ENCODE measurements around the gene EVC. TPM values are rescaled to one million over a fixed set of nuclear protein-coding genes. Genes with fewer than 3 reads are reported as not detected.

Gene EVC
- total and polyA plus RNA-seq, 2 donors from 2014 or later, result 7.8 to 159 TPM

DNA sequence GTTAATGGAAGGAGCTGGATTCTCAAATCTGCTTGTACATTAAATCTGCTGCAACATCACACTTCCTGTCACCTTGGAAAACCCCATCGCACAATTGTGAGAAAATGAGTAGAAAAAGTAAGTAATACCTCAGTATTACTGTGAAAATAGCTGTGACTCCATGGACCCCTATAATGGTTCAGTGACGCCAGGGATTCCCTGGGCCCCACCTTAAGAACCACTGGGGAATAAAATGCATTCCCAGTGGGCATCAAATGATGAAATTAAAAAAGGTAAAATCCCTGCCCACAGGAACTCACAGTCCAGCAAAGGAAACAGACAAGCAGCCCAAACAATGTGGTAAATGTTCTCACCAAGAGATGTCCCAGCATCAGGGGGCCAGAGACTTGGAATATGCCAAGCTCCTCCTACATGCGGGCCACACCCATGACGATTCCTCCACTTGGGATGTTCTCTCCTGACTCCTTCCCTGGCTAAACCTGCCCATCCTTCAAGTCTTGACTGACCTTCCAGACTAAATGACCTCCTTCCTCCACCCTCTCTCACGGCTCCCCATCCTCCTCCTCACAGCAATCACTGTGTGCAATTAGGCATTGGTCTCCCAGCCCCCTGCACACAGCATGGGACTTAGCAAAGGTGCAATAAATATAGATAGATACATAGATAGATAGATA lies 5.2 kb upstream of the EVC start:
- no peak for FAIRE-seq
- peak in 1 of 5 donors; percentile 16 for DNase-seq
- no peak overlapping the region for H3K9ac ChIP-seq (ENCODE audit: low read length in 3 of 3)
- H3K4me3 ChIP-seq (ENCODE audit: low read length in 3 of 3), result no peak overlapping the region
- H3K9me3 ChIP-seq (ENCODE audit: control insufficient read depth in 2 of 3, insufficient read depth in 1 of 3, low read length in 3 of 3), result no peaks in the 10 kb centered on the region
- peaks cover 0 to 16% (median 16%) of the 10 kb centered on the region in 3 donors for H3K4me1 ChIP-seq (ENCODE audit: control insufficient read depth in 2 of 3, insufficient read depth in 2 of 3, low read depth in 1 of 3, low read length in 3 of 3)
- H3K27me3 ChIP-seq (ENCODE audit: control insufficient read depth, insufficient read depth, low read length), result no peaks in the 10 kb centered on the region
- peaks cover 0 to 2% (median 2%) of the 10 kb centered on the region in 3 donors for H3K36me3 ChIP-seq (ENCODE audit: control insufficient read depth in 2 of 3, insufficient read depth in 3 of 3, low read length in 3 of 3)
- no peak overlapping the region for H3K27ac ChIP-seq (ENCODE audit: low read depth in 2 of 2, low read length in 2 of 2)
- TF ChIP-seq, protein P1, sequence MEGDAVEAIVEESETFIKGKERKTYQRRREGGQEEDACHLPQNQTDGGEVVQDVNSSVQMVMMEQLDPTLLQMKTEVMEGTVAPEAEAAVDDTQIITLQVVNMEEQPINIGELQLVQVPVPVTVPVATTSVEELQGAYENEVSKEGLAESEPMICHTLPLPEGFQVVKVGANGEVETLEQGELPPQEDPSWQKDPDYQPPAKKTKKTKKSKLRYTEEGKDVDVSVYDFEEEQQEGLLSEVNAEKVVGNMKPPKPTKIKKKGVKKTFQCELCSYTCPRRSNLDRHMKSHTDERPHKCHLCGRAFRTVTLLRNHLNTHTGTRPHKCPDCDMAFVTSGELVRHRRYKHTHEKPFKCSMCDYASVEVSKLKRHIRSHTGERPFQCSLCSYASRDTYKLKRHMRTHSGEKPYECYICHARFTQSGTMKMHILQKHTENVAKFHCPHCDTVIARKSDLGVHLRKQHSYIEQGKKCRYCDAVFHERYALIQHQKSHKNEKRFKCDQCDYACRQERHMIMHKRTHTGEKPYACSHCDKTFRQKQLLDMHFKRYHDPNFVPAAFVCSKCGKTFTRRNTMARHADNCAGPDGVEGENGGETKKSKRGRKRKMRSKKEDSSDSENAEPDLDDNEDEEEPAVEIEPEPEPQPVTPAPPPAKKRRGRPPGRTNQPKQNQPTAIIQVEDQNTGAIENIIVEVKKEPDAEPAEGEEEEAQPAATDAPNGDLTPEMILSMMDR (IDR thresholded peaks at IDR 0.05; ENCODE audit: borderline replicate concordance, extremely low read depth, insufficient read depth), result no peak
- intact Hi-C loops (cut with DNase I), result no loop called here

DNA sequence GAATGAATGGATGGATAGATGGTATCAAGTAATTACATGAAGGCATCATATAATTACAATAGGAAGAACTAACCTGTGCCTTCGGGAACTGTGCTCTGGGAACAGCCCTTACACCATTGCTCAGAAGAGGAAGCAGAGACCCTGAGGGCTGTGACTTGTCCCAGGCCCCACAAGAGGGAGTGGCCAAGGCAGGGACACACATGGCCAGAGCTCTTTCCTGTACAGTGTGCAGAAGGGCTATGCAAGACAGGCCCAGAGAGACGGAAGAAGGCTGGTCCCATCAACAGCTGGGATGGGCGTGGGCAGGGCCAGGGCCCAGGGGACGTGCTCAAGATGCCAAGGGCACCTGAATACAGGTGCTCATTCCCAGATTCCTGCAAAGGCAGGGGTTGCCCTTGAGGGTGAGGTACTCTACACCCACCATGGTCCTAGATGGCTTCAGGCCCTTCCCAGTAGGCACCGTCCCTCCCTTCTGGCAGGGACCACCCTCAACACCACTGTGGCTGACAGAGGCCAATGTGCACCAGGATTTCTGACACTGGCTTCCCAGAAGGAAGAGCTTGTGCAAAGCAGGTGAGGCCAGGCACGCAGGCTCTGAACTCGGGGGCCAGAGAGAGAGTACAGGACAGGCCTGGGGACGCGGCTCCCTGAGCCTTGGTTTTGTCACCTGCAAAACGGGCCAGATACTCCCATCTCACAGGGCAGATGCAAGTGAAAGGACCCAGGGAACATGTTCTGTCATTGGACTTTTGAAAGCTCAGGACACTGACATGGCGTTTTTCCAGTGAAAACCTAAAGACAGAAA lies 4.3 kb upstream of the EVC start:
- peak overlapping the region in 1 of 3 donors; percentile 77 for H3K4me3 ChIP-seq (ENCODE audit: low read length in 3 of 3)
- H3K9ac ChIP-seq (ENCODE audit: low read length in 3 of 3), result peak overlapping the region in 1 of 3 donors; percentile 76
- no peak for FAIRE-seq
- intact Hi-C loops (cut with DNase I), result no loop called here
- H3K27me3 ChIP-seq (ENCODE audit: control insufficient read depth, insufficient read depth, low read length), result no peaks in the 10 kb centered on the region
- no peak overlapping the region for H3K27ac ChIP-seq (ENCODE audit: low read depth in 2 of 2, low read length in 2 of 2)
- H3K36me3 ChIP-seq (ENCODE audit: control insufficient read depth in 2 of 3, insufficient read depth in 3 of 3, low read length in 3 of 3), result peaks cover 0 to 2% (median 2%) of the 10 kb centered on the region in 3 donors
- TF ChIP-seq, protein P1 (IDR thresholded peaks at IDR 0.05; ENCODE audit: borderline replicate concordance, extremely low read depth, insufficient read depth), result no peak
- peak in 2 of 5 donors; percentile 14 to 30 for DNase-seq
- no peaks in the 10 kb centered on the region for H3K9me3 ChIP-seq (ENCODE audit: control insufficient read depth in 2 of 3, insufficient read depth in 1 of 3, low read length in 3 of 3)
- H3K4me1 ChIP-seq (ENCODE audit: control insufficient read depth in 2 of 3, insufficient read depth in 2 of 3, low read depth in 1 of 3, low read length in 3 of 3), result peaks cover 0 to 16% (median 16%) of the 10 kb centered on the region in 3 donors

DNA sequence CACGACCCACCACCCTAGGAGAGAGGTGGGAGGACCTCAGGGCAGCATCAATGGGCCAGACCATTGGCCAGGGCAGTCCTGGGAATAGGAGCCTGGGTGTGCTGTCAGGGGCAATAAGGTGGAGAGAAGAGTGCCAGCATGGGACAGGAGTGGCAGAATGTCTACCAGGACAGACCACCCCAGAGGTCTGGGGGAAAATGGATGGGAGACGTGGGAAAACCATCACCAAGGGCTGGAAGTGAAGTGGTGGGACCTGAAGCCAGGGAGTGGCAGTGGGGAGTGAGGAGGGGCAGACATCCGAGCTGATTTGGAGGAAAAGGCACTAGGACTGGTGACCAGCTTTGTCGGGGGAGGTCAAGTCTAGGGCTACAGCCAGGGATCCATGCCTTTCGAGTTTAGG lies 3.6 kb upstream of the EVC start:
- H3K4me1 ChIP-seq (ENCODE audit: control insufficient read depth in 2 of 3, insufficient read depth in 2 of 3, low read depth in 1 of 3, low read length in 3 of 3), result peaks cover 0 to 22% (median 21%) of the 10 kb centered on the region in 3 donors

More for the DNA sequence above, 3.6 kb upstream of the EVC start:
- H3K27ac ChIP-seq (ENCODE audit: low read depth in 2 of 2, low read length in 2 of 2), result no peak overlapping the region
- DNase-seq (no peak), FAIRE-seq (no peak)
- intact Hi-C loops (cut with DNase I), result no loop called here
- peak overlapping the region; percentile 11 to 78 (median 77) for H3K4me3 ChIP-seq (ENCODE audit: low read length in 3 of 3)
- H3K27me3 ChIP-seq (ENCODE audit: control insufficient read depth, insufficient read depth, low read length), result no peaks in the 10 kb centered on the region
- peak overlapping the region in 2 of 3 donors; percentile 23 to 76 for H3K9ac ChIP-seq (ENCODE audit: low read length in 3 of 3)
- H3K9me3 ChIP-seq (ENCODE audit: control insufficient read depth in 2 of 3, insufficient read depth in 1 of 3, low read length in 3 of 3), result no peaks in the 10 kb centered on the region
- H3K36me3 ChIP-seq (ENCODE audit: control insufficient read depth in 2 of 3, insufficient read depth in 3 of 3, low read length in 3 of 3), result peaks cover 0 to 2% (median 2%) of the 10 kb centered on the region in 3 donors
- TF ChIP-seq, protein P1 (IDR thresholded peaks at IDR 0.05; ENCODE audit: borderline replicate concordance, extremely low read depth, insufficient read depth), result no peak
